Glutamatergic neuron (in vitro differentiated cells): ENCODE measurements around the gene MLST8. TPM values are rescaled to one million over a fixed set of nuclear protein-coding genes. Genes with fewer than 3 reads are reported as not detected.

Experiments used
- DNase-seq: peaks from one replicate; pipeline ENCODE4 v3.0.0; 2022
- H3K27ac Mint-ChIP-seq: one replicate; pipeline ENCODE4 v1.8.0; 2020; ENCODE audit warnings: mild to moderate bottlenecking, mixed read lengths, inconsistent platforms; ENCODE audit not compliant: unreplicated experiment
- H3K27me3 Mint-ChIP-seq: one replicate; pipeline ENCODE4 v1.8.0; 2020; ENCODE audit warnings: mild to moderate bottlenecking, moderate library complexity, mixed read lengths, inconsistent platforms; ENCODE audit not compliant: unreplicated experiment
- H3K36me3 Mint-ChIP-seq: one replicate; pipeline ENCODE4 v1.8.0; 2020; ENCODE audit warnings: mild to moderate bottlenecking, mixed read lengths, inconsistent platforms; ENCODE audit not compliant: unreplicated experiment
- H3K4me1 Mint-ChIP-seq: one replicate; pipeline ENCODE4 v1.8.0; 2020; ENCODE audit warnings: mild to moderate bottlenecking, low read depth, mixed read lengths, inconsistent platforms; ENCODE audit not compliant: unreplicated experiment
- H3K4me3 Mint-ChIP-seq: one replicate; pipeline ENCODE4 v1.8.0; 2020; ENCODE audit warnings: mild to moderate bottlenecking, mixed read lengths, inconsistent platforms; ENCODE audit not compliant: unreplicated experiment
- H3K9me3 Mint-ChIP-seq: one replicate; pipeline ENCODE4 v1.8.0; 2020; ENCODE audit warnings: mild to moderate bottlenecking, moderate library complexity, mixed read lengths, inconsistent platforms; ENCODE audit not compliant: unreplicated experiment
- total RNA-seq: library from RNA; stranded (reverse); fragmentation: NEBNext Ultra II Directional; extraction: Animal tissue kit (Norgen Biotek cat#: 25700); gene quantifications from one replicate; pipeline ENCODE4 v1.2.1, GENCODE V29; 2021; ENCODE audit not compliant: unreplicated experiment
- TF ChIP-seq, protein P1 (sequence below): fragments of 200-600 bp; sonication (generic); IDR thresholded peaks from one replicate; pipeline ENCODE4 v1.5.0; 2021; ENCODE audit not compliant: partially characterized antibody, unreplicated experiment

The MLST8 gene
- total RNA-seq, 1 donor from 2014 or later, result 57.9 TPM

- Mint-ChIP-seq H3K4me1 (no peaks in the 10 kb centered on the region), H3K27ac (no peak overlapping the region), H3K4me3 (no peak overlapping the region), H3K27me3 (peaks cover 5% of the 10 kb centered on the region), H3K36me3 (no peaks in the 10 kb centered on the region), H3K9me3 (peaks cover 5% of the 10 kb centered on the region)
- TF ChIP-seq, protein P1, sequence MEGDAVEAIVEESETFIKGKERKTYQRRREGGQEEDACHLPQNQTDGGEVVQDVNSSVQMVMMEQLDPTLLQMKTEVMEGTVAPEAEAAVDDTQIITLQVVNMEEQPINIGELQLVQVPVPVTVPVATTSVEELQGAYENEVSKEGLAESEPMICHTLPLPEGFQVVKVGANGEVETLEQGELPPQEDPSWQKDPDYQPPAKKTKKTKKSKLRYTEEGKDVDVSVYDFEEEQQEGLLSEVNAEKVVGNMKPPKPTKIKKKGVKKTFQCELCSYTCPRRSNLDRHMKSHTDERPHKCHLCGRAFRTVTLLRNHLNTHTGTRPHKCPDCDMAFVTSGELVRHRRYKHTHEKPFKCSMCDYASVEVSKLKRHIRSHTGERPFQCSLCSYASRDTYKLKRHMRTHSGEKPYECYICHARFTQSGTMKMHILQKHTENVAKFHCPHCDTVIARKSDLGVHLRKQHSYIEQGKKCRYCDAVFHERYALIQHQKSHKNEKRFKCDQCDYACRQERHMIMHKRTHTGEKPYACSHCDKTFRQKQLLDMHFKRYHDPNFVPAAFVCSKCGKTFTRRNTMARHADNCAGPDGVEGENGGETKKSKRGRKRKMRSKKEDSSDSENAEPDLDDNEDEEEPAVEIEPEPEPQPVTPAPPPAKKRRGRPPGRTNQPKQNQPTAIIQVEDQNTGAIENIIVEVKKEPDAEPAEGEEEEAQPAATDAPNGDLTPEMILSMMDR, result no peak
- no peak for DNase-seq
Observed at GRCh38 chr16:2189252-2189893, 15.9 kb upstream of the MLST8 start.

DNA sequence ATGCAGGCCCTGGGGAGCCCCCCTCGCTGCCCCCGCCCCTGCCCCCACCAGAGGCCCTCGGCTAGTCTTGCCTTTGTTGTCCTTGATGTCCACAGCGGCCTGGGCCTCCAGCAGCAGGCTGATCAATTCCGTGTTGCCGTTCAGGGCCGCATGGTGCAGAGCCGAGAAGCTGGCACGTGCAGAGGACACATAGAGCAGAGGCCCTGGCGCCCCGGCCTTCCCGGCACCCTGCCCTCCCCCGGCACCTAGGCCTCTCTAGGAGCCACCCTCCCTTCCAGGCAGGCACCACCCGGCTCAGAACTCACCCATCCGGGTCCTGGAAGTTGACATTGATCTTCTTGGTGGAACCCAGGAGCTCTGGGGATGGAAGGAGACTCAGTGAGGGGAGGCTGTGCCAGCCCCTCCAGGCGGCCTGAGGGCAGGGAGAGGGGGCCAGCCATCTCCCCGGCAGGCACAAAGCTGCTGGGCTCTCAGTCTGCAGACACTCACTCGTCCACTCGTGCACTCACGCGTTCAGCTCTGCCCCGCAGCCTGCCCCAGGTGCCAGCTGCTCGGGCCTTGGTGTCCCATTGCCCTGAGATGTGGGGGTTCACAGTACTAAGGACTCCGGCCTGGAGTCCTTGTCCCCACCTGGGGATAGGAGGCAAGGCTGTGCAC lies 15.1 kb upstream of the MLST8 start:
- TF ChIP-seq, protein P1, result no peak
- Mint-ChIP-seq H3K4me3 (no peak overlapping the region), H3K9me3 (peaks cover 5% of the 10 kb centered on the region), H3K27me3 (peaks cover 10% of the 10 kb centered on the region), H3K27ac (no peak overlapping the region), H3K36me3 (no peaks in the 10 kb centered on the region), H3K4me1 (no peaks in the 10 kb centered on the region)
- no peak for DNase-seq

- H3K27me3 Mint-ChIP-seq, result peaks cover 10% of the 10 kb centered on the region
- no peaks in the 10 kb centered on the region for H3K36me3 Mint-ChIP-seq
- TF ChIP-seq, protein P1, result no peak
- peaks cover 3% of the 10 kb centered on the region for H3K9me3 Mint-ChIP-seq
- no peak for DNase-seq
- no peaks in the 10 kb centered on the region for H3K4me1 Mint-ChIP-seq
- H3K27ac Mint-ChIP-seq, result no peak overlapping the region
- H3K4me3 Mint-ChIP-seq, result no peak overlapping the region
Observed at GRCh38 chr16:2190659-2191445, 14.4 kb upstream of the MLST8 start.

DNA sequence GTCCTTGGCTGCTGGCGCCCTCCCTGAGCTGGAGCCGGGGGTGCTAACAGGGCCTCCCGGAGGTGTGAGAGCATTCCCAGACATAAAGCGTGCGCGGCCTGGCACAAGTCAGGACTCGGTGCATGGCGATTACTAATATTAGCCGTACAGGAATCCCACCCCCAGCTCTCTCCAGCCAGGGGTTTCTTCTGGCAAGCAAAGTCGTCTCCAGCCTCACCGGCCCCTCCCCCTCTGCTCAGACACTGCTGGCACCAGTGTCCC lies 13.9 kb upstream of the MLST8 start:
- no peaks in the 10 kb centered on the region for H3K36me3 Mint-ChIP-seq

More for the DNA sequence above, 13.9 kb upstream of the MLST8 start:
- Mint-ChIP-seq H3K4me3 (no peak overlapping the region), H3K27ac (no peak overlapping the region), H3K9me3 (peaks cover 3% of the 10 kb centered on the region), H3K27me3 (peaks cover 10% of the 10 kb centered on the region), H3K4me1 (no peaks in the 10 kb centered on the region)
- no peak for DNase-seq
- TF ChIP-seq, protein P1, result no peak
